GM19239 (cell line): ENCODE data around the gene FAM168A.

ENCODE experiments used
- DNase-seq: peaks from one replicate; pipeline ENCODE4 v3.0.0; 2011; ENCODE audit warnings: low spot score; ENCODE audit not compliant: insufficient read length
- FAIRE-seq: peaks from 2 replicates; lab custom pipeline; 2011; peaks lifted over from hg19 to GRCh38; lab: Jason Lieb, UNC

Gene FAM168A, protein sequence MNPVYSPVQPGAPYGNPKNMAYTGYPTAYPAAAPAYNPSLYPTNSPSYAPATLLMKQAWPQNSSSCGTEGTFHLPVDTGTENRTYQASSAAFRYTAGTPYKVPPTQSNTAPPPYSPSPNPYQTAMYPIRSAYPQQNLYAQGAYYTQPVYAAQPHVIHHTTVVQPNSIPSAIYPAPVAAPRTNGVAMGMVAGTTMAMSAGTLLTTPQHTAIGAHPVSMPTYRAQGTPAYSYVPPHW

DNA sequence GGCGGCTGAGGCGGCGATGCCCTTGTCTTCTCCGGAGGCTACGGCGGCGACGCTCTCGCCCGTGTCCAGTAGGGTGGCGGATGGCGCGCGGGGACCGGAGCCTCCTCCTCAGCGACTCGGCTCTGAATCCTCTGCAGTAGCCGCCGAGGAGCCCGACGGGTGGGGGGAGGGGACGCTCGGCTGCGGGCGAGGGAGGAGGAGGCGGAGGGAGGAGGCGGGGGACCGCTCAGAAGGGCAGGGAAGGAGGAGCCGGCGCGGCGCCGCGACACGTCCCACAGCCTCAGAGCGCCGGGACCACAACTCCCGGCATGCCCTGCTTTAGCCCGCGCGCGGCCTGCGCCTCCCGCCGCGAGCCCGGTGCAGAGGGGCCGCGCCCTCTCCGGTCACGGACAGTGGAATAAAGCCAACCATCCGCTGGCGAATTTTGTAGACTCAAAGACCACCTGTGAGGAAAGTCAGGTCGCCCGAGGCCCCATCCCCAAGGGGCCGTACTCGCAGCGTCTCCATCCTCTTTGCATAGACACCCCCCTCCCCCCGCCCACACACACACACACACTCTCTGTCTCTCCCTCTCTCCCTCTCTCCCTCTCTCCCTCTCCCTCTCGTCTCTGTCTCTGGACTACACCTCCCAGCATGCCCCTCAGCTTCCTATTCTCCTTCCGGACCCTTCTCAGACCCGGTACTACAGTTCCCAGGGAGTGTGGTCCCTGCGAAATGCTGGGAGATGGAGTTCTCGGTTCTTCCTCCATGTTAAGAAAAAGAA lies at the start of gene FAM168A:
FAM168A (minus strand) TSS at position 157 of the 763 bp plus-strand sequence. CDS start 129,638 bp downstream, outside the sequence.
- peak; percentile 98 for FAIRE-seq
- peak; percentile 89 for DNase-seq

DNA sequence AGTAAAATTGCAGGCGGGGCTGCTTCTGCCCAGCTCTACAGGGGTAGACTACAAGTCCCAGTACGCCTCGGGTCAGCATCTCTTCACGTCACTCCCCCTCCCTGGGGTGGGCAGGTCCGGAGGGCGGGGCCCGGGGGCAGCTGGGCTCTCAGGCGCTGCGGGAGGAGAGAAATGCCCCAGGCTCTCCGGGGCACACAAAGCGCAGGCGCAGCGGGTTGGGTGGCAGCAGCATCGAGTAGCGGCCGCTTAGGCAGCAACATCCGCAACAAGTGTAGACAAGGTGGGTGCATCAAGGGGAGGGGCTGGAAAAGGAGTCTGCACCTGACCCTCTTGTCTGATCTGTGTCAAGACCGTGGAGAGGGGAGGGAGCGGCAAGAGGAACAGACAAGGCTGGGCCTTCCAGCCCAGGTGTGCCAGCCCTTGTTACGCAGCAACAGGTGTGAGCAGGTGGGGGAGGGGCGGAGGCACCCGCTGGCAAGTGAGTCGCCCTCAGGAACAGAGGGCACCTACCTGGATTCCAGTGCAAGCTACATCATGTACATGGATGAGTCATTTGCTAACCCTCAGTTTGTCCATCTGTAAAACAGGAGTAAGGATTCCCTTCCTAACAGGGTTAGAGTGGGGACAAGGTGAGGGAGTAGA lies 49.7 kb upstream of the FAM168A start:
- FAIRE-seq = peak; percentile 77

DNA sequence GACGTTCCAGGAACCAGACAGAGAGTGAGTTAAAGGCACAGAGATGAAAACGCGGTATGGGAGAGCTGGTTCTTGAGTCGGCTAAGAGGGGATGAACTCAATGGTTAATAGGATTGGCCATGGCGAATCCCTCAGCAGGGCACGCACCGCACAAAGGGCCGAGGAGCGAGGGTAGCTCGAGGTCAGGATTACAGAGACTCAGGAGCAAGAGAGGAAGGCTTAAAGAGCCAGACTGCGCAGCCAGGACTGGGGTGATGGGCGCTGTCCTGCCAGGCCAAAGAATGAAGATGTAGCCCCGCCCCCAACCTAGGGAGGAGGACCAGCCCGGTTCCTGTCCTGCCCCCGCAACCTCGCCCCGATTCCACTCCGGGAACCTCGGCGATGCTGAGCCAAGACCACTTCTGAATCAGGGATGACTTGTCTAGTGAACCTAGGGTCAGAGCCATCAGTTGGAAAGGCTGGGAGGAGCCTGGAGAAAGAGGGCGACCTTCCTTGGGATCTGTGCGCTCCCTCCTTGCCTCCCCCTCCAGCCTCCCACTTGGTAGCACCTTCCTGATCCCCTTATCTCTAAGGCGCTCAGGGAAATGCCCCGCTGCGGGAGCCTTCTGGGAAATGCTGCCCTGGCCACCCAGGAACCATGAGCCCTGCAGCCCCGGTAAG lies 48.2 kb upstream of the FAM168A start, which contains the start of gene PLEKHB1:
PLEKHB1 (plus strand) TSS at position 610 of the 660 bp plus-strand sequence; CDS start at position 638, 28 bp downstream.
- FAIRE-seq (no peak), DNase-seq (no peak)

More for the DNA sequence above, 49.7 kb upstream of the FAM168A start:
- DNase-seq = peak; percentile 83

DNA sequence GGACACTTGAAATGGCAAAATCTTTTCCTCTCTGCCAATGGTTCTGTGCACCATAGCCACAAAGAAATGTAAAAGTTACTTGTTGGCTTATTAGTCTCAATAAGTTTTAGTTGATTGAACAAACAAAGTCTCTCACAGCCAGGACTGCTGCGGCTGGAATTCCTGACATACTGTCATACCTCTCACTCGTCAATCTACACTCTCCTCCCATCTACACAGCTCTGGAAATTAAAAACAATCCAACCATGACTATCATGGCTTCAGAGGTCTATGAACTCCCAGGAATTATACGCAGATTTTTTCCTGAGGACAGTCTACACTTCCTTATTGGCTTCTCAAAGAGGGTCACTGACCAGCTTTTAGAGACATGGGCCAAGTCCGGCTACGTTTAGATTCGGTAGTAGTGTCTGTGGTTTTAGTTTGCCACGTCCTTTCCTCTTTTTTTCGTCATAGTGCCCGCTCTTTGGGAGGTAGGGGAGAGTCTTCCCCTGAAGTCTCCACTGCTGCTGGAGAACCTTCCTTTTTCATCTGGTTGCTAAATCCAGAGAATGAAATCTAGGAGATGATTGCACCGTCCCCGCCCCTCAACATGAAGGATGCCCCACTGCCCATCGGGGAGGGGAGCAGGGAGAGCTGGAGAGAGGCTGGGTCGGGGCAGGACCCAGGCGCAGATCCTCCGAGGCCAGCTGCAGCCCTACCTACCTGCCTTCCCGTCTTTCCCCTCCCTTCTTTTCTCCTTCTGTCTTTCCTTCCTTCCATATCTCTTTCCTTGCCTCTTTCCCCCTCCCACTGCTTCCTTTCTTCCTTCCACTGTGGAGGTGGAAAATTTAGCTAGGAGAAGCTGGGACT lies 47.4 kb upstream of the FAM168A start:
- FAIRE-seq = no peak
- no peak for DNase-seq

DNA sequence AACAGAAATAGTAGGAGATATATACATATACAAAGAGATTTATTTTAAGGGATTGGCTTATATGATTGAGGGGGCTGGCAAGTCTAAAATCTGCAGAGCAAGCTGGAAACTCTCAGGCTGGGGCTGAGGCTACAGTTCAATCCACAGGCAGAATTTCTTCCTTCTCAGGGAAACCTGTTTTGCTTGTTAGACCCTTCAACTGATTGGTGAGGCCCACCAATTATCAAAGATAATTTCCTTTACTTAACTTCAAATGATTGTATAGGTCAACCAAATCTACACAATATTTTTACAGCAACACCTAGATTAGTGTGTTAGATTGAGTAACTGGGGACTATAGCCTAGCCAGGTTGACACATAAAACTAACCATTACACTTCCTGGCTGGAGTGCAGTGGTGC lies 43.8 kb upstream of the FAM168A start:
- DNase-seq (no peak), FAIRE-seq (no peak)

DNA sequence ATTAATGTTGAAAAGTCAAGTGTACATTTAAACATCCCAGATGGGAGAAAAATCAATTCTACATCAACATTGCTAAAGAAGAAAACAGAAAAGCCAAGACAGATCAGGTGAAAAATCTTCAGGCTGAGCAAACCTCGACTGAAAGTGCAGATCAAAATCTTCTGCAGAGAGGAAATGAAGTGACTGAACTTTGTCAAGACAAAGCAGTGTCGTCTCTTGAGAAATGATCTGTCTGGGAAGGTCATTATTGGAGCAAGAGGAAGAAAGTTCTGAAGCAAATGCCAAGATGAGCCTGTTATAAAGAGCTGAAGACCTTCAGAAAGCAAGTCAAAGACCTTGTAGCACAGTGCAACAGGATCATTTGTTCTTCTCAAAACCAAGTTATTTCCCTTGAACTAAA lies 42.7 kb upstream of the FAM168A start:
- FAIRE-seq (no peak), DNase-seq (no peak)

DNA sequence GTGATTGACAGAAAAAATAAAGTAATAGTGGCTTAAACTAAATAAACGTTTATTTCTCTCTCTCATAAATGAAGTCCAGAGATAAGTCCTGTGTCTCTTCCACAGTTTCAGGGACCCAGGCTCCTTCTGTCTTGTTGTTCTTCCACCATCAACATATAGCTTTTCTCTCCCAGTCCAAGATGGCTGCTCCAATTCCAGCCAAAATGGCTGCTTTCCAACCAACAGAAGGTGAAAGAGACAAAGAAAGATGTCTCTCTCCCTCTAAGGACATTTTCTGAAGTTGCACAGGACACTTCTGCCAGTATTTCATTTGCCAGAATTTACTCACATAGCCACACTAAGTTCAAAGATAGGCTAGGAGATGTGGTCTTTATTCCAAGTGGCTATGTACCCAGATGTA lies 39.1 kb upstream of the FAM168A start:
- DNase-seq = no peak
- FAIRE-seq = no peak

DNA sequence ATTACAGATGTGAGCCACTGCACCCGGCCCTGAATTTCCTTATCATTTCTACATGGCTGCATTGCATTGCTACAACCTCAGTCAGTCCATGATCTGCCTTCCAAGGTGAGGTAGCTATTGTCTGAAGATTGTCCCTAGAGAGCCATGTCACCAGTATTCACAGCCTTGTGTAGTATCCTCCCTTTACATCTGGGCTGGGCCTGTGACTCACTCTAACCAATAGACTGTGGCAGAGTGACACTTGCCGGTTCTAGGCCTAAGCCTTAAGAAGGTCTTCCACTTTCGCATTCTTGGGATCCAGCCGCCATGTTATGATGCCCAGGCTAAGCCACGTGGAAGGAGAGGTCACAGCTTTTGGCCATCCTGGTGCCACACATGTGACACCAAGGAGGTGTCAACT lies 38.3 kb upstream of the FAM168A start:
- FAIRE-seq (no peak), DNase-seq (no peak)

DNA sequence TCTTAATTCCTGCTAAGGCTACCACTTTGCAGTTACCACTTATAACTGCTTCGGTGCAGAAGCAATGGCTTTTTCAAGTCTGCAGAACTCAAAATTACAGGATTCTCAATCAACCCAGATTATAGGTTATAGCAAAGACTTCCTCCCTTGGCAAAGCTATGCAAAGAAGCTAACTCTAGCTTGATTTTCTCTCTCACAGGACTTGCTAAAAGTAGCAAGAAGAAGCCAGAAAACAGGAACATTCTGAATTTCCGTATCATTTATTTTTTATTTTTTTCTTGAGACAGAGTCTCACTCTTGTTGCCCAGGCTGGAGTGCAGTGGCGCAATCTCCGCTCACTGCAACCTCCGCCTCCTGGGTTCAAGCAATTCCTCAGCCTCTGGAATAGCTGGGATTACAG lies 37.8 kb upstream of the FAM168A start:
- FAIRE-seq (no peak), DNase-seq (no peak)

DNA sequence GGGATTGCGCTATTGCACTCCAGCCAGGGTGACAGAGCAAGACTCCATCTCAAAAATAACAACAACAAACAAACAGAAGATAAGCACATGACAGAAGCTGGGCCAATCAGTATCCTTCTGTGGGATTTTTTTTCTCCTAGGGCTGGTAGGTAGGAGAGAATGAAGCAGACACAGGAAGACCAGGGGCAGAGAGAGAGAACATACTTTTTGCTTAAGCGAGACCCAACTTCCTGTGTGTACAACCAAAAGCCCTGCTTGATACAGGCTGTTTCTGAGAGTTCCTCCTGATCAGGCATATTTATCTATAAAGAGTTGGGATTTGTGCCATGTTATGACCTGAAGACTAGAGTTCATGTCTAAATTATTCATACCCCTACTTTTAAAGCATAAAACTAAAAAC lies 36.1 kb upstream of the FAM168A start:
- FAIRE-seq (no peak), DNase-seq (no peak)

DNA sequence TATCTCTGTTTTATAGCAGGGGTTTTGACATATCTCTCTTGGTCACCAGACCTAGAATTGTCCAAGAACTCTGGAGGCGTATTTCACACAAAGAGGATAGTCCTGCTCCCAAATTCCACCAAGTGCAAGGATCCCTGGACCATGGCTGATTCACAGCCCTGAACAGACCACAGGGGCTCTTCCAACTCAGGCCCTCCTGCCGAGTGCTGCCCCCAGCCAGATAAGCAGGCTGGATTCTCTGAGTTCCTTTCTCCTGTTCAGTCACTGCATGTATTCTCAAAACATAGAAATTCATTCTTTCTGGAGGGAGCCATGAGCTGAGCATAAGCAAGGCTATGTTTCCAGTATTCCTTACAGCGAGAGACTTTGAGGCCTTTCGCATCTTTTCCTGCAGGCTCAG lies 35.1 kb upstream of the FAM168A start:
- no peak for FAIRE-seq
- no peak for DNase-seq

DNA sequence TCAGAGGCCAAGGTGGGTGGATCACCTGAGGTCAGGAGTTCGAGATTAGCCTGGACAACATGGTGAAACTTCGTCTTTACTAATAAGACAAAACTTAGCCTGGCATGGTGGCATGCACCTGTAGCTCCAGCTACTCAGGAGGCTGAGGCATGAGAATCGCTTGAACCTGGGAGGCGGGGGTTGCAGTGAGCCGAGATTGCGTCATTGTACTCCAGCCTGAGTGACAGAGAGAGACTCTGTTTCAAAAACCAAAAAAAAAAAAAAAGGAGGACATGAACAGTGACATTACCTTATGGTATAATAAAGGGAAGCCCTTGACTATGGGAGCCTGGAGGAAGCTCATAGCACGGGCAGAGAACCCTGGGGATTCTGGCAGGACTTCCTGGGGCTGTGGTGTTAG lies 32.0 kb upstream of the FAM168A start:
- DNase-seq (no peak), FAIRE-seq (no peak)

DNA sequence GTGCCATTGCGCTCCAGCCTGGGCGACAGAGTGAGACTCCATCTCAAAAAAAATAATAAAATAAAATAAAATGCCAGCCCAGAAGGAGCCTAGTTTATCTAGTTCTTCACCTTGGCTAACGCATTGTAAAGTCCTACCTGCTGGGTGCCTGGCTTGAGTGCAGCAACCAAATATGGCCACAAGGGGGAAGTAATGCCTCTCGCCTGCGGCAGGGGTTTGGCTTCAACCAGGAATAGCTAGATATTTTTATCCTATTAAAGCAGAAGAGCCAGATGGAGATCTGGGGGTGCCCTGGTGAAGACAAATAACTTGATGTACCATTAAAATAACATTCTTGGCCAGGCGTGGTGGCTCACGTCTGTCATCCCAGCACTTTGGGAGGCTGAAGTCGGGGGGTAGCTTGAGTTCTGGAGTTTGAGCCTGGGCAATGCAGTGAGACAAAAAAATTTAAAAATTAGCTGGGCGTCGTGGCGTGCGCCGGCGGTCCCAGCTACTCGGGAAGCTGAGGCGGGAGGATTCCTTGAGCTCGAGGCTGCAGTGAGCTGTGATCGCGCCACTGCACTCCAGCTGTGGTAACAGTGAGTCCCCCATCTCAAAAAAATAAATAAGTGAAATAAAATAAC lies 27.9 kb upstream of the FAM168A start:
- peak; percentile 88 for FAIRE-seq
- DNase-seq = peak; percentile 64

DNA sequence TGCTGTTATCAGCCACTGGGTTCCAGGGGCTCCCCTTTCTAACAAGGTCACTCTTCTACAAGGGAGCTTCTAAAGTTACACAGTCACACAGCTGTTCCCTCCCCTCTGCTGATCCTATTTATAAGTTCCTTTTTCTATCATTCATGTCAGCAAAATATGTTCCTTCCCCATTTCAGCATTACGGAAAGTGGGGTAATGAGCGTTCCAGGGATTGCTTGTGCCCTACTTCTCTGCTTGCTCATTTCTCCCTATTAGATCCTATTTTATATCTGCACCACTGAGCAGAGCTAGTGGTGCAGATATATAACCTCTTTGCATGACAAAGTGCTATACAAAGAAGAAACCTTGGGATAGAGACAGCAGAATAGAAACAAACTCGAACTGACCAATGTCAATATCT lies 25.8 kb upstream of the FAM168A start:
- FAIRE-seq (no peak), DNase-seq (no peak)

DNA sequence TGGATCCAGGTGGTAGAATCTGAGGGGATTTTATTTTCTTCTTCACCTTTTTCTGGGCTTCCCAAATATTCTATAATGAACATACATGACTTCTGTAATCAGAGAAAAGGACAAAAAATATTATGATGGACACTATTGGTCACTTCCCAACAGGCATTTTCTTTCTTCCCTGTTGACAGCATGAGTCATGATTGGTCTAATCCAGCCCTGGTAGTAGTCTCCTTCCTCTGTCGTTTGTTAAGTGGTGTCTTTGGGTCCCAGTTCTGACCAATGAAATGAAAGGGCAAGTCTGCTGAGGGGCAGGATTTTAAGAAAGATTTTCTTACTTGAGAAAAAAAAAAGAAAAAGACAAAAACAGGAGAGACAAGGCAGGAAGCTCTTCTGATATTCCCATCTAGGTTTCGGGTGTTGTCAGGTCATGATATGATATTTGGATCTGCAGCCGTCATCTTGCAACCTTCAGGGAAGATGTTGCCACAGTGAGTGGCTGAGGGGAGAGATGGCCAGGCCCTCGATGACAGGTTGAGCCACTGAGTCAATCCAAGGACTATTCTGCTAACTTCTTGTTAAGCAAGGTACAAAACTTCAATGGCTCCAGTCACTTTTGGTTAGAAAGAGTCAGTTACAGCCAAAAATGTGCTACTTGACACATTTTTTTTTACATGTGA lies 25.1 kb upstream of the FAM168A start:
- DNase-seq (no peak), FAIRE-seq (no peak)

DNA sequence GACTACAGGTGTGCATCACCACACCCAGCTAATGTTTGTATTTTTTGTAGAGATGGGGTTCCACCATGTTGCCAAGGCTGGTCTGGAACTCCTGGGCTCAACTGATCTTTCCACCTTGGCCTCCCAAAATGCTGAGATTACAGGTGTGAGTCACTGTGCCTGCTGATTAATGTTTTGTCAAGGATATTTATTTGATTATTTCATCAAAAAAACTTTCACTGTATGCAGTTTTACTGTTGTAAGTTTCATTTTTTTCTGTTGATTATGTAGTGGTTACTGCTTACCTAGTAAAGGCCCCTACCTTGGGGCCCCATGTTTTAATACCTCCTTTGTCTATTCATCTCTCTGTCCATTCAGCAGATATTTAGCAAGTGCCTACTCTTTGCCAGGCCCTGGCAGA lies 16.7 kb upstream of the FAM168A start:
- FAIRE-seq (no peak), DNase-seq (no peak)

DNA sequence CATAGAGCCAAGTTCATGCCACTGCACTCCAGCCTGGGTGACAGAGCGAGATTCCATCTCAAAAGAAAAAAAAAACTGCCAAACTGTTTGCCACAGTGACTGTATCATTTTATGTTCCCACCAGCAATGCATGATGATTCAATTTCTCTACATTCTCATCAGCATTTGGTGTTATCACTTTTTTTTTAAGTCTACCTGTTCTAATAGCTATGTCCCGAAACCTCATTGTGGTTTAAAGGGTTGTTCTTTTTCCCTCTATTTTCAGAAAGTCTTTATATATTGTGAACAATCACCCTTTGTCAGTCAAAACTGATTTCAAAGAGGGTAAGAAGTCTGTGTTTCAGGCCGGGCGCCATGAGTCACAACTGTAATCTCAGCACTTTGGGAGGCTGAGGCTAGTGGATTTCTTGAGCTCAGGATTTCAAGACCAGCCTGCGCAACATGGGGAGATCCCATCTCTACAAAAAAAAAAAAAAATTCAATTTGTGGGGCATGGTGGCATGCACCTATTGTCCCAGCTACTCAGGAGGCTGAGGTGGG lies 14.8 kb upstream of the FAM168A start:
- no peak for DNase-seq

DNA sequence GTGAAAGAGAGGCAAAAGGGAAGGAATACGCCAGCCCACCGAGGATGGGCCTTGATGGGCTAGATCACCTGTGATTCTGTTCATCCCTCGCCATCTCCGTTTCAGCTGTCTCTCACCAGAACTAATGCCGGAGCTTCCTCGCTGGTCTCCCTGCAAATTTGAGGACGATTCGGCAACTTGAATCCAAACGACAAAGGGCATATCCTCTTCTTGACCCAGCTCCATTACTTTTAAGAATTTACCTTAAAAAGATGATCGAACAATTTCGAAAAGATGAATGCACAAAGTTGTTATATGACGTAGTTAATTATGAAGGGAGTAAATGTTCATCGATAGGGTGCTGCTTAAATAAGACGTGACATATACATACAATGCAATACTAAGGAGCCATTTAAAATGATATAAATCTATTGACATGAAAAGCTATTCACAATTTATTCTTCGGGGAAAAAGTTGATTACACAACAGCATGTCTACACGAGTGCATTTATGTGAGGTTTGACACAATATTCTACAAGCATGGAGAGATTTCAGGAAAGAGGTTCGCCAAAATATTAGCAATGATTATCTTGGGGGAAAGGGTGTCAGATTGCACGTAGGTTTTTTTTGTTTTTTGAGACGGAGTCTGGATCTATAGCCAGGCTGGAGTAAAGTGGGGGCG lies 937 bp upstream of the FAM168A start:
- DNase-seq = no peak

More for the DNA sequence above, 14.8 kb upstream of the FAM168A start:
- no peak for FAIRE-seq

More for the DNA sequence above, 937 bp upstream of the FAM168A start:
- no peak for FAIRE-seq
